Naive thymus-derived CD4-positive, alpha-beta T cell (primary cell): Measurements from ENCODE around the gene CPPED1. TPM values are rescaled to one million over a fixed set of nuclear protein-coding genes. Genes with fewer than 3 reads are reported as not detected.
A peak's percentile ranks its signal among the peaks of the same experiment; 100 is the strongest.

Experiments
- ATAC-seq: fragments of 150-1000 bp; cut with Tn5 transposase; 2 replicates; pipeline ENCODE4 v1.10.0; 2021; ENCODE audit warnings: mild to moderate bottlenecking, moderate library complexity
- CTCF ChIA-PET: fragments of 350-600 bp; sonication (Branson Sonifier 250); formaldehyde crosslinking; loops from one replicate; lab custom pipeline; 2021; ENCODE audit warnings: antibody characterized with exemption; lab: Charles Lee
- POLR2A ChIA-PET: fragments of 350-600 bp; sonication (Branson Sonifier 250); formaldehyde crosslinking; loops from one replicate; lab custom pipeline; 2021; ENCODE audit warnings: antibody characterized with exemption, inconsistent platforms; lab: Charles Lee
- DNase-seq, 9 donors: peaks; one replicate each; pipeline versions ENCODE4 v3.0.0 to v3.0.0-alpha.2; 2020 to 2022; ENCODE audit warnings: mixed read lengths in 1 of 9
- H3K27ac ChIP-seq: one replicate; pipeline ENCODE4 v1.7.0; 2013; ENCODE audit warnings: mild to moderate bottlenecking, low read depth, low read length, moderate library complexity
- H3K27me3 ChIP-seq, 2 donors: one replicate each; pipeline ENCODE4 v1.7.0; 2013; ENCODE audit warnings: low read length in 2 of 2, mild to moderate bottlenecking in 2 of 2, moderate library complexity in 2 of 2; ENCODE audit not compliant: control insufficient read depth in 2 of 2, insufficient read depth in 2 of 2
- H3K36me3 ChIP-seq, 3 experiments: 1 replicate in 2 of 3; 2 replicates in 1 of 3; pipeline ENCODE4 v1.7.0; 2013; ENCODE audit warnings: low read length in 3 of 3, mild to moderate bottlenecking in 3 of 3, moderate library complexity in 1 of 3; ENCODE audit not compliant: insufficient read depth in 3 of 3, control insufficient read depth in 2 of 3
- H3K4me1 ChIP-seq, 2 donors: one replicate each; pipeline ENCODE4 v1.7.0; 2013; ENCODE audit warnings: low read length in 2 of 2, mild to moderate bottlenecking in 2 of 2, moderate library complexity in 1 of 2; ENCODE audit not compliant: control insufficient read depth in 2 of 2, insufficient read depth in 2 of 2
- H3K4me3 ChIP-seq: 2 replicates; pipeline ENCODE4 v1.7.0; 2013; ENCODE audit warnings: mild to moderate bottlenecking, low read length
- H3K9me3 ChIP-seq, 3 experiments: 1 replicate in 2 of 3; 2 replicates in 1 of 3; pipeline ENCODE4 v1.7.0; 2013; ENCODE audit warnings: low read length in 3 of 3; ENCODE audit not compliant: control insufficient read depth in 2 of 3
- H3K27ac Mint-ChIP-seq, 9 donors: one replicate each; pipeline ENCODE4 v1.8.0; 2020 to 2022; ENCODE audit warnings: mixed read lengths in 9 of 9, mild to moderate bottlenecking in 8 of 9, moderate library complexity in 5 of 9, inconsistent platforms in 2 of 9
- H3K27me3 Mint-ChIP-seq, 5 donors: one replicate each; pipeline ENCODE4 v1.8.0; 2021 to 2022; ENCODE audit warnings: mixed read lengths in 5 of 5, mild to moderate bottlenecking in 1 of 5
- H3K36me3 Mint-ChIP-seq, 5 donors: one replicate each; pipeline ENCODE4 v1.8.0; 2020 to 2022; ENCODE audit warnings: mixed read lengths in 5 of 5, mild to moderate bottlenecking in 3 of 5, inconsistent platforms in 1 of 5
- H3K4me1 Mint-ChIP-seq, 7 donors: one replicate each; pipeline ENCODE4 v1.8.0; 2020 to 2022; ENCODE audit warnings: mixed read lengths in 7 of 7, mild to moderate bottlenecking in 3 of 7, inconsistent platforms in 1 of 7
- H3K4me3 Mint-ChIP-seq, 10 donors: one replicate each; pipeline ENCODE4 v1.8.0; 2020 to 2022; ENCODE audit warnings: mild to moderate bottlenecking in 10 of 10, mixed read lengths in 10 of 10, moderate library complexity in 6 of 10, inconsistent platforms in 2 of 10
- H3K9me3 Mint-ChIP-seq, 11 donors: one replicate each; pipeline ENCODE4 v1.8.0; 2020 to 2022; ENCODE audit warnings: mixed read lengths in 11 of 11, mild to moderate bottlenecking in 4 of 11, inconsistent platforms in 1 of 11, moderate library complexity in 1 of 11
- intact Hi-C, 2 donors: fragments of 100-400 bp; cut with micrococcal nuclease; formaldehyde crosslinking; loops; one replicate each; pipeline ENCODE4 v1.15.1; 2023
- polyA plus RNA-seq, 2 donors: library from polyadenylated mRNA; unstranded; fragments of 300-500 nt; fragmentation: Illumina TruSeq; gene quantifications; one replicate each; pipeline ENCODE4 v1.2.3, GENCODE V29; 2021
- total RNA-seq, 6 experiments: library from RNA in 5 of 6; stranded (reverse) in 5 of 6; gene quantifications; 1 replicate in 5 of 6; 2 replicates in 1 of 6; pipeline ENCODE4 v1.2.3 and lab custom pipeline; 2021 to 2026

Gene CPPED1
- total and polyA plus RNA-seq, 7 experiments from 2014 or later: 2.4 to 56.5 (median 3.8) TPM

GRCh38 chr16:12677502-12677901 lies 126.2 kb downstream of the CPPED1 start:
- peak overlapping the region in 2 of 9 donors; percentile 14 to 30 for H3K27ac Mint-ChIP-seq
- Histone ChIP-seq H3K9me3 (no peaks in the 10 kb centered on the region), H3K4me3 (no peak overlapping the region), H3K27me3 (no peaks in the 10 kb centered on the region), H3K36me3 (no peaks in the 10 kb centered on the region), H3K4me1 (peaks cover 0 to 10% of the 10 kb centered on the region in 2 donors), H3K27ac (no peak overlapping the region)
- POLR2A ChIA-PET: no interaction called here
- no peak for ATAC-seq
- peaks cover 0 to 22% (median 4%) of the 10 kb centered on the region in 5 donors for H3K36me3 Mint-ChIP-seq
- peak in 3 of 9 donors; percentile 19 to 28 (median 21) for DNase-seq
- intact Hi-C loops: no loop called here
- peaks cover 0 to 6% (median 0%) of the 10 kb centered on the region in 11 donors for H3K9me3 Mint-ChIP-seq
- H3K4me3 Mint-ChIP-seq: peak overlapping the region in 6 of 10 donors; percentile 1 to 37 (median 24)
- H3K27me3 Mint-ChIP-seq: no peaks in the 10 kb centered on the region
- CTCF ChIA-PET: no interaction called here
- peaks cover 12 to 24% (median 16%) of the 10 kb centered on the region in 7 donors for H3K4me1 Mint-ChIP-seq

GRCh38 chr16:12675852-12676251 lies 127.8 kb downstream of the CPPED1 start:
- Histone ChIP-seq H3K27ac (no peak overlapping the region), H3K4me3 (no peak overlapping the region), H3K9me3 (no peaks in the 10 kb centered on the region), H3K36me3 (no peaks in the 10 kb centered on the region), H3K4me1 (peaks cover 0 to 10% of the 10 kb centered on the region in 2 donors), H3K27me3 (no peaks in the 10 kb centered on the region)
- intact Hi-C loops: no loop called here
- H3K27ac Mint-ChIP-seq: no peak overlapping the region
- DNase-seq: no peak
- POLR2A ChIA-PET: no interaction called here
- peaks cover 13 to 24% (median 16%) of the 10 kb centered on the region in 7 donors for H3K4me1 Mint-ChIP-seq
- ATAC-seq: no peak
- H3K27me3 Mint-ChIP-seq: no peaks in the 10 kb centered on the region
- CTCF ChIA-PET: no interaction called here
- peaks cover 0 to 6% (median 0%) of the 10 kb centered on the region in 11 donors for H3K9me3 Mint-ChIP-seq
- no peak overlapping the region for H3K4me3 Mint-ChIP-seq
- H3K36me3 Mint-ChIP-seq: peaks cover 0 to 20% (median 4%) of the 10 kb centered on the region in 5 donors

DNA sequence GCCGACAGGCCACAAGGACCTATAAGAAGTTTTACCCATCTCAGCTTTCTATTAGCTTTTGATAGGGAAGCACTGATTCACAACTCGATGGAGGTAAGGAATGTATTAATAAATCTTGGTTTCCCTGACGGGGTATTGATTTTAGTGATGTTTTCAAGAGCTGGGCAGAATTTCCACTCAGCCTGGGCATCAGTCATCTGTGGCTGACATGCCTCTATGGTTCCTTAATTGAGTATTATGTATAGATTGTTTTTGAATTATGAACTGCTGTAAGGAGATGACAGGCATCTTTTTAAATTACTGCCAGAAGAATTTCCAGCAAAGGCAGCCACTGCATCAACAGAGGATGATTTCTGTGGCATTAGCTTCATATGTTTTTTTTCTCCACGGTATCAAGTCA lies 128.6 kb downstream of the CPPED1 start:
- ChIA-PET CTCF (no interaction called here), POLR2A (no interaction called here)
- Histone ChIP-seq H3K36me3 (no peaks in the 10 kb centered on the region), H3K27ac (no peak overlapping the region), H3K9me3 (no peaks in the 10 kb centered on the region), H3K4me1 (peaks cover 0 to 10% of the 10 kb centered on the region in 2 donors), H3K27me3 (no peaks in the 10 kb centered on the region), H3K4me3 (no peak overlapping the region)
- intact Hi-C loops: no loop called here
- ATAC-seq: no peak
- Mint-ChIP-seq H3K4me1 (peaks cover 13 to 24% (median 16%) of the 10 kb centered on the region in 7 donors), H3K4me3 (no peak overlapping the region), H3K9me3 (peaks cover 0 to 12% (median 2%) of the 10 kb centered on the region in 11 donors), H3K27ac (no peak overlapping the region), H3K36me3 (peaks cover 0 to 24% (median 9%) of the 10 kb centered on the region in 5 donors), H3K27me3 (no peaks in the 10 kb centered on the region)
- no peak for DNase-seq

DNA sequence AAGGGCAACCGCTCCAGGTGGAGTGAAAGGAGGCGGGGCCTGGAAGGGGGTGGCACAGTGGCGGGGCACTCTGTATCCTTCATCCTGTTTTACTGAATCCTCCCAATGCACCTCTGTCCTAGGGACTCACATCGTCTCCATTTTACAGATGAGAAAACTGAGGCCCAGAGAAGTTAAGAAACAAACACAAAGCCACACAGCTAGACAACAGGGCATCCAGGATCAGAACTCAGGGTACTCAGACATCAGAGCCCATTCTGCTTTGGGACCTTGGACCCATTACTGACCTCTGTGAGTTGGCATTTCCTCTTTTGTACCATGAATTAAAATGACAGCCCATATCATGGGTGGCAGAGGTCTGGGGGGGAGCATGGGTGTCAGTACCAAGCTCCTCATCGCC lies 129.2 kb downstream of the CPPED1 start:
- no peaks in the 10 kb centered on the region for H3K9me3 ChIP-seq
- H3K4me1 Mint-ChIP-seq: peaks cover 13 to 24% (median 16%) of the 10 kb centered on the region in 7 donors
- DNase-seq (no peak), ATAC-seq (no peak)
- H3K27me3 Mint-ChIP-seq: no peaks in the 10 kb centered on the region
- H3K4me3 Mint-ChIP-seq: no peak overlapping the region
- ChIA-PET CTCF (no interaction called here), POLR2A (no interaction called here)
- intact Hi-C loops: no loop called here
- peaks cover 0 to 12% (median 3%) of the 10 kb centered on the region in 11 donors for H3K9me3 Mint-ChIP-seq
- peaks cover 0 to 25% (median 6%) of the 10 kb centered on the region in 5 donors for H3K36me3 Mint-ChIP-seq
- H3K4me1 ChIP-seq: peaks cover 0 to 10% of the 10 kb centered on the region in 2 donors
- H3K36me3 ChIP-seq: no peaks in the 10 kb centered on the region
- H3K27ac Mint-ChIP-seq: no peak overlapping the region
- no peaks in the 10 kb centered on the region for H3K27me3 ChIP-seq
- no peak overlapping the region for H3K27ac ChIP-seq
- no peak overlapping the region for H3K4me3 ChIP-seq

DNA sequence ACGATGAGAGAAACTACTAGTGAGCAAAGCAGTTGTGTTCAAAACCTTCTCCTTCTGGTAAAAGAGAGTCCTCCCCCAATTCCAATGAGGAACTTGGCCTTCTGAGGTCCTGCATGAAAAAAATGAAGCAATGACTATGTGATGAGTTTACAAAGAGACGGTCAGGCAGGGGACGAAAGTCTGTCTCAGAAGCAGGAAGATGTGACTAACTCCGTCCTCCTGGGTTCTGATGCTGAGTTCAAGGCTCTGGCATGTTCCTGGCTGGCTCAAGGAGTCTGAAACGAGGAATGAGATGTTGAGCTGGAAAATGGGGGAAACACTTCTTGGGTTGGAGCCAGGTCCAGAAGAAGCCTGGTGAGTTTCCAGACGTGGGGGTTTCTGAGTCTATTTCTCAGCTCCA lies 129.6 kb downstream of the CPPED1 start:
- peaks cover 13 to 24% (median 16%) of the 10 kb centered on the region in 7 donors for H3K4me1 Mint-ChIP-seq
- Histone ChIP-seq H3K36me3 (no peaks in the 10 kb centered on the region), H3K9me3 (no peaks in the 10 kb centered on the region), H3K4me3 (no peak overlapping the region), H3K27ac (no peak overlapping the region), H3K27me3 (no peaks in the 10 kb centered on the region), H3K4me1 (peaks cover 0 to 10% of the 10 kb centered on the region in 2 donors)
- ChIA-PET CTCF (no interaction called here), POLR2A (no interaction called here)
- no peak overlapping the region for H3K27ac Mint-ChIP-seq
- peaks cover 0 to 16% (median 5%) of the 10 kb centered on the region in 11 donors for H3K9me3 Mint-ChIP-seq
- no peak for ATAC-seq
- H3K27me3 Mint-ChIP-seq: no peaks in the 10 kb centered on the region
- no peak for DNase-seq
- intact Hi-C loops: no loop called here
- peaks cover 0 to 30% (median 9%) of the 10 kb centered on the region in 5 donors for H3K36me3 Mint-ChIP-seq
- H3K4me3 Mint-ChIP-seq: no peak overlapping the region

DNA sequence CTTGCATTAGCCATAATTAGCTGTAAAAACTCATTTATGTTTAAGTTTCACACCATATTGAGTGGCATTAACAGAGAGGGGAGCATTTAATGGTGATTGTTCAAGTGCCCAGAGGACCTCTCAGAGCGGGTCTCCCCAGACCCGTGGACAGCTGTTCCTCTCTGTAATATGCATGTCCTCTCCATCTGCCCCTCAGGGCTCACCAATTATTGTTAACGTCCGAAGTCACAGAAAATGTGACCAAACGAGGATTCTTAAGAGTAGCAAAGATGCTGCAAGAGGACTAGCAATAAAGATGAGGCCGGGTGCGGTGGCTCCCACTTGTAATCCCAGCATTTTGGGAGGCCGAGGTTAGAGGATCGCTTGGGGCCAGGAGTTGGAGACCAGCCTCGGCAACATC lies 130.2 kb downstream of the CPPED1 start:
- no peak overlapping the region for H3K4me3 Mint-ChIP-seq
- Histone ChIP-seq H3K27me3 (no peaks in the 10 kb centered on the region), H3K4me3 (no peak overlapping the region), H3K36me3 (no peaks in the 10 kb centered on the region), H3K9me3 (peaks cover 0 to under 1% (median 0%) of the 10 kb centered on the region in 3 experiments), H3K27ac (no peak overlapping the region), H3K4me1 (peaks cover 0 to 10% of the 10 kb centered on the region in 2 donors)
- H3K36me3 Mint-ChIP-seq: peaks cover 4 to 36% (median 15%) of the 10 kb centered on the region in 5 donors
- H3K4me1 Mint-ChIP-seq: peaks cover 13 to 24% (median 16%) of the 10 kb centered on the region in 7 donors
- peaks cover 2 to 22% (median 8%) of the 10 kb centered on the region in 11 donors for H3K9me3 Mint-ChIP-seq
- no peak overlapping the region for H3K27ac Mint-ChIP-seq
- H3K27me3 Mint-ChIP-seq: no peaks in the 10 kb centered on the region
- POLR2A ChIA-PET: no interaction called here
- no peak for ATAC-seq
- CTCF ChIA-PET: no interaction called here
- intact Hi-C loops: no loop called here
- no peak for DNase-seq

GRCh38 chr16:12672986-12673385 lies 130.7 kb downstream of the CPPED1 start:
- intact Hi-C loops: no loop called here
- H3K27me3 ChIP-seq: no peaks in the 10 kb centered on the region
- Mint-ChIP-seq H3K9me3 (peaks cover 3 to 25% (median 12%) of the 10 kb centered on the region in 11 donors), H3K4me3 (no peak overlapping the region), H3K4me1 (peaks cover 11 to 19% (median 14%) of the 10 kb centered on the region in 7 donors), H3K27ac (no peak overlapping the region), H3K27me3 (no peaks in the 10 kb centered on the region), H3K36me3 (peaks cover 6 to 36% (median 17%) of the 10 kb centered on the region in 5 donors)
- H3K9me3 ChIP-seq: peaks cover 0 to 4% (median 0%) of the 10 kb centered on the region in 3 experiments
- no peak overlapping the region for H3K27ac ChIP-seq
- no peak for DNase-seq
- peaks cover 0 to 10% of the 10 kb centered on the region in 2 donors for H3K4me1 ChIP-seq
- no peak for ATAC-seq
- no peak overlapping the region for H3K4me3 ChIP-seq
- POLR2A ChIA-PET: no interaction called here
- H3K36me3 ChIP-seq: no peaks in the 10 kb centered on the region
- CTCF ChIA-PET: no interaction called here
